OCI-LY7 (cell line): ENCODE measurements around the gene TMEM87A.

ENCODE experiments used
- EZH2phosphoT487 ChIP-seq: fragments of 200-600 bp; sonication (generic); IDR thresholded peaks from 2 replicates; pipeline ENCODE4 v1.6.1; 2018; ENCODE audit warnings: low read depth, borderline replicate concordance, mild to moderate bottlenecking, mixed run types, antibody characterized with exemption, low read length, moderate library complexity, mixed read lengths
- TF ChIP-seq, protein P1 (sequence below): fragments of 200-600 bp; sonication (generic); conservative IDR thresholded peaks from 2 replicates; pipeline ENCODE4 v1.5.1; 2014; ENCODE audit warnings: mild to moderate bottlenecking, antibody characterized with exemption, low read length, moderate library complexity, mixed read lengths

DNA sequence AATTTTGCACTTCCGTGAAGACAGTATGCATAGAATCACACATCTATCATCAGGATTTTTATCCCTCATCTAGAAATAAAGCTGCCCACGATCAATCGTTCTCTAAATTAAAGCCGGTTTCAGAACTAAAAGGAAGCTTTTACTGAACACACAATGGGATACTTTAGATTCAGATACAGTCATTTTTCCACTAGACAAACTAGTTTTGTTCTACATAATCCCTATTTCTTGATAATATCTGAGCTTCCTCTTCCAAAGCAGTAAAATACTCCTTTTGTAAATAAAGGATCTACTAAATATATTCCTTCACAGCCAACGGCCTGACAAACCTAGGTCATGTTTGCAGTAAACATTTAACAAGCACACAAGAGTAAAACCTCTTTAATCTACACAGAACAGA lies 2.2 kb downstream of the TMEM87A start:
- TF ChIP-seq, protein P1, sequence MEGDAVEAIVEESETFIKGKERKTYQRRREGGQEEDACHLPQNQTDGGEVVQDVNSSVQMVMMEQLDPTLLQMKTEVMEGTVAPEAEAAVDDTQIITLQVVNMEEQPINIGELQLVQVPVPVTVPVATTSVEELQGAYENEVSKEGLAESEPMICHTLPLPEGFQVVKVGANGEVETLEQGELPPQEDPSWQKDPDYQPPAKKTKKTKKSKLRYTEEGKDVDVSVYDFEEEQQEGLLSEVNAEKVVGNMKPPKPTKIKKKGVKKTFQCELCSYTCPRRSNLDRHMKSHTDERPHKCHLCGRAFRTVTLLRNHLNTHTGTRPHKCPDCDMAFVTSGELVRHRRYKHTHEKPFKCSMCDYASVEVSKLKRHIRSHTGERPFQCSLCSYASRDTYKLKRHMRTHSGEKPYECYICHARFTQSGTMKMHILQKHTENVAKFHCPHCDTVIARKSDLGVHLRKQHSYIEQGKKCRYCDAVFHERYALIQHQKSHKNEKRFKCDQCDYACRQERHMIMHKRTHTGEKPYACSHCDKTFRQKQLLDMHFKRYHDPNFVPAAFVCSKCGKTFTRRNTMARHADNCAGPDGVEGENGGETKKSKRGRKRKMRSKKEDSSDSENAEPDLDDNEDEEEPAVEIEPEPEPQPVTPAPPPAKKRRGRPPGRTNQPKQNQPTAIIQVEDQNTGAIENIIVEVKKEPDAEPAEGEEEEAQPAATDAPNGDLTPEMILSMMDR = no peak
- no peak for TF ChIP-seq EZH2phosphoT487
